AG08396 (cell line): Measurements from ENCODE around the gene MBIP.
A peak's percentile ranks its signal among the peaks of the same experiment; 100 is the strongest.

Source experiments
- DNase-seq: peaks from one replicate; pipeline ENCODE4 v3.0.0; 2012; ENCODE audit warnings: low spot score, mixed read lengths

The MBIP gene

DNA sequence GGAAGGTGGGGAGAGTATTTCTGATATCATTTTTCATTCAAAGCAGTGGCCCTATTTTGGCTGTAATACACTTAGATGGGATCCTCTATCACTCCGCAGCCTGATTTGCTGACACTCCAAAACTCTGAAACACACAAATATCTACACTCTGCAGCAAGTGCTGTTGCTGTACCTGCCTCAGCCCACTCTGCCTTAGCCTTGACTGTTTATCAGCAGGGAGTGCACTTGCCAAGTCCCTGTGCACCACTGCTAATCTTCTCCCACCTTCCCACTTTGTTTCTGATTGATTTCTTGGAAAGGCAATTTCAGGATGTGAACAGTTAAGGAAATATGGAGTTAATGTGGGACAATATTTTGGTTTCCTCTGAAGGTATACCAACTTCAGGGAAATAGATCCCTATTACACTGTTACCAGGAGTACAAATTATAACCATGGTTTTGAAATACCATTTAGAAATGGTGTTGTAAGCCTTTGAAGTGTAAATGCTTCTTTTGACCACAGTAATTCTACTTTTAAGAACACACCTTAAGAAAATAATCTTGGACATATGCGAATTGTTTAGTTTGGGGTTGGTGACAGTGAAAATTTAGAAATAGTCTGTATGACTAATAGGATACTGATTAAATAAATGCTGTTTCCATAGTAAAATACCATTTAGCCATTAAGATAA, 59.3 kb downstream of the MBIP start:
- DNase-seq = no peak

- no peak for DNase-seq
These were observed 62.2 kb downstream of the MBIP start for GRCh38 chr14:36258241-36258640.

GRCh38 chr14:36256126-36256801, 64.2 kb downstream of the MBIP start:
- no peak for DNase-seq

DNA sequence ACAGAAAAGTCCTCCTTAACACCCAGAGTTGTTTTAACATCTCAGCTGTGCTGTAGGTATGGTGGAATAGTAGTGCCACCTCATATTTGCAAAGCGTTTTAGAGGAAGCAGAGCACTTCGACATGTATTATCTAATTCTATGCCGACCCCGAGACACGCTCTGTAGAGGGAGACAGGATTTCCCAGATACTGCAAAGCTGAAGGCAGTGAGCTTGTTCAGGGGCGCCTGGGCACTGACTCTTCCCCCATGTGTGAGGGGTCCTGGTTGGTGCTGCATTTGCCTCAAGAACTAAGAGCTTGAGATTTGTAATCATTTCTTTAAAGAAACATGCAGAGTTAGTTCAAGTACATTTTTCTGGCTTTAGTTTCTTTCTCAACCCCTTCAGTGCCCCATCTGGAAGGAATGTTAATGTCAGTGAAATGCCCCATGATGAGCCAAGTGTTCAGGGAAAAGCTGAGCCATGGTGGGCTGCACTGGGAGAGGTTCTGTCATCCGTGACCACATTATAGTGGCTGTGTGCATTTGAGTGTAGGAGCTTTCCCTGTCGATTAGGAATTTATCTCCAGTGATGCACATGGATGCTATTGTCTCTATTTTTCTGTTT, 66.3 kb downstream of the MBIP start:
- DNase-seq = peak; percentile 36
